ENCODE measurements around the gene G6PC1. TPM values are rescaled to one million over a fixed set of nuclear protein-coding genes. Genes with fewer than 3 reads are reported as not detected.
"Not testable (repeated sequence)": the region's sequence is repeated elsewhere in the genome, so short reads cannot be mapped to it uniquely, and the experiment has no call there.

G6PC1 gene
- total RNA-seq, 1 donor from 2014 or later: not detected

DNA sequence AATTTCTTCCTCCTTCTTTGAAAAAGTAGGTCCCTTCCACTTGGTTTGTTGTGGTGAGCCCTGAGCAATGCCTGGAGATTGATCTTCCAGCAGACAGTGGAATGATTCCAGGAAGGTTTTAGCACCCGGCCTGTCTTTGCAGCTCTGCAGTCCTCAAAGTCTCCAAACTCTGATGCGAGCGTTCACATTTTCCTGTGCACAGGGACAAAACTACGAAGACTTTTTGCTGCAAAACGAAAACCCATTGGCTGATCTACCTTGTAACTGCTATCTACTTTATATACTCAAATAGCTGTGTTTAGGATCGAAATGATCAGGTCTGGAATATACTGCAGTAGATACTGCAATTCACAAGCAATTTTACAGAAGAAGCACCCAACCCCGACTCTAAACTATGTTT, 21.7 kb downstream of the G6PC1 start:
- Mint-ChIP-seq H3K27me3 (ENCODE audit: unreplicated experiment) (no peaks in the 10 kb centered on the region), H3K36me3 (ENCODE audit: low read depth, unreplicated experiment) (no peaks in the 10 kb centered on the region), H3K27ac (ENCODE audit: unreplicated experiment) (no peak overlapping the region), H3K9me3 (ENCODE audit: unreplicated experiment) (no peaks in the 10 kb centered on the region), H3K4me1 (ENCODE audit: unreplicated experiment) (peaks cover 14% of the 10 kb centered on the region), H3K4me3 (ENCODE audit: unreplicated experiment) (no peak overlapping the region)
- TF ChIP-seq, protein P1, sequence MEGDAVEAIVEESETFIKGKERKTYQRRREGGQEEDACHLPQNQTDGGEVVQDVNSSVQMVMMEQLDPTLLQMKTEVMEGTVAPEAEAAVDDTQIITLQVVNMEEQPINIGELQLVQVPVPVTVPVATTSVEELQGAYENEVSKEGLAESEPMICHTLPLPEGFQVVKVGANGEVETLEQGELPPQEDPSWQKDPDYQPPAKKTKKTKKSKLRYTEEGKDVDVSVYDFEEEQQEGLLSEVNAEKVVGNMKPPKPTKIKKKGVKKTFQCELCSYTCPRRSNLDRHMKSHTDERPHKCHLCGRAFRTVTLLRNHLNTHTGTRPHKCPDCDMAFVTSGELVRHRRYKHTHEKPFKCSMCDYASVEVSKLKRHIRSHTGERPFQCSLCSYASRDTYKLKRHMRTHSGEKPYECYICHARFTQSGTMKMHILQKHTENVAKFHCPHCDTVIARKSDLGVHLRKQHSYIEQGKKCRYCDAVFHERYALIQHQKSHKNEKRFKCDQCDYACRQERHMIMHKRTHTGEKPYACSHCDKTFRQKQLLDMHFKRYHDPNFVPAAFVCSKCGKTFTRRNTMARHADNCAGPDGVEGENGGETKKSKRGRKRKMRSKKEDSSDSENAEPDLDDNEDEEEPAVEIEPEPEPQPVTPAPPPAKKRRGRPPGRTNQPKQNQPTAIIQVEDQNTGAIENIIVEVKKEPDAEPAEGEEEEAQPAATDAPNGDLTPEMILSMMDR (IDR thresholded peaks at IDR 0.05; ENCODE audit: unreplicated experiment): no peak
- no peak for DNase-seq (ENCODE audit: low spot score)

DNA sequence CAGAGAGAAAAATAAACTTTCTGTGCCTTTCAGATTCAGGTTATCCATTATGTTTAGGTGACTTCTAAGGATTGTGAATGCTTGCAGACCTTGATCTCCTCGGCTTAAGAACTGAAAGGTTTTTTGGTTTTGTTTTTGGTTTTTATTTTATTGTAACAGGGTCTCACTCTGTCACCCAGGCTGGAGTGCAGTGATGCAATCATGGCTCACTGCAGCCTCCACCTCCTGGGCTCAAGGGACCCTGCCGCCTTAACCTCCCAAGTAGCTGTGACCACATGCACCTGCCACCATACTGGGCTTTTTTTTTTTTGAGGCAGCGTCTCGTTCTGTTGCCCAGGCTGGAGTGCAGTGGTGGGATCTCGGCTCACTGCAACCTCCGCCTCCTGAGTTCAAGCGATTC, 22.9 kb downstream of the G6PC1 start:
- DNase-seq (ENCODE audit: low spot score); H3K36me3 Mint-ChIP-seq (ENCODE audit: low read depth, unreplicated experiment); H3K27ac Mint-ChIP-seq (ENCODE audit: unreplicated experiment); H3K4me3 Mint-ChIP-seq (ENCODE audit: unreplicated experiment); H3K27me3 Mint-ChIP-seq (ENCODE audit: unreplicated experiment); H3K9me3 Mint-ChIP-seq (ENCODE audit: unreplicated experiment): not testable (repeated sequence)
- H3K4me1 Mint-ChIP-seq (ENCODE audit: unreplicated experiment): peaks cover 14% of the 10 kb centered on the region

DNA sequence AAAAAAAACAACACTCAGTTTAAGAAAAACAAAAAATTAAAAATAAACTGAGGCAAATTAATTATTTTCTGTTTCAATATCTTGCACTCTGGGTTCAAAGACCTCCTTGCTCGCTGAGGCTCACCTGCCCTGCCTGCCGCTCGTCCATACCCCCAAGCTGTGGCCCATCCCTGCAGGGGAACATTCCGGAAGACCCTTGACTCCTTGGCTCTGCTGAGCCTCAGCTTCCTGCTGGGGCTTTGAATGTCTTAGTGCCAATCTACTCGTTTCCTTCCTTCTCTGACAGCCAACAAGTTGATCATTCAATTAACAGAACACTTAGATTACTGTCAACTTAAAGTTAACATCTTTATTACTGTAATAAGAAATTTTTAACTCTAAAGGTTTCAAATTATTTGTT, 24.3 kb downstream of the G6PC1 start:
- Mint-ChIP-seq H3K27me3 (ENCODE audit: unreplicated experiment) (no peaks in the 10 kb centered on the region), H3K27ac (ENCODE audit: unreplicated experiment) (peak overlapping the region; percentile 24), H3K36me3 (ENCODE audit: low read depth, unreplicated experiment) (no peaks in the 10 kb centered on the region), H3K4me1 (ENCODE audit: unreplicated experiment) (peaks cover 19% of the 10 kb centered on the region), H3K9me3 (ENCODE audit: unreplicated experiment) (no peaks in the 10 kb centered on the region), H3K4me3 (ENCODE audit: unreplicated experiment) (no peak overlapping the region)
- DNase-seq (ENCODE audit: low spot score): no peak
- TF ChIP-seq, protein P1 (IDR thresholded peaks at IDR 0.05; ENCODE audit: unreplicated experiment): no peak

DNA sequence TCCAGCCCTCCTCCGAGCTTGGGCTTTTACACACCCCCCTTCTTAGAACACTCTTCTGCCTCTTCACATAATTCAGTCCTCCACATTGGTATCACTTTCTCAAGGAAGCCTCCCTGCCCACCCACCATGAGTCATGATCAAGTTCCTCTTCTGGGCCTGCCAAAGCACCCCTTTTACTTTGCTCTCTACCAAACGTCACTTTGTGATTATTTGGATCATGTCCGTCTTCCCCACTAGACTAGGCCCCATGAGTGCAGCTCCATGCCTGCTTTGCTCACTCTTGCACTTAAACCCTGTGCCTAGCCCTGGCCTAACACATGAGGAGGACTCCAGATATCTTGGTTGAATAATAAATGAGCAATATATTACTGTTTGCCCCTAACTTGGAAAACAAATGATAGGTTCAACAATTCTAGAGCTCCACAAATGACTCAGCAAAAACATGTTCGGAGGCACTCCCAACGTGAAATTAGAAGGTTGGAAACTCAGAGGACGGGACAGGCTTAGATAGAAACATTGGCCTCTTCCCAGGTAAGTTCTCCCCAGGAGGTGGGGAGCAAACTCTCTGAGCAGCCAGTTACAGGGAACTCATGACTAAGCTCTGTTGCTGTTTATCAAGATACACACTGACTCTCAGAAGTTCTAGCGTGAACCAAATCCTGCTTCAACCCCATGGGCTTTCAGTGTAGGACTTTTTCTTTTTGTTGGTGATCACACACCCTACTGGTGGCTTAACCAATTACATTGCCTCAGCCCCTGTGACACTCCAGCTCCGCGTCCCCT, 28.3 kb downstream of the G6PC1 start:
- H3K9me3 Mint-ChIP-seq (ENCODE audit: unreplicated experiment): no peaks in the 10 kb centered on the region
- H3K27me3 Mint-ChIP-seq (ENCODE audit: unreplicated experiment): no peaks in the 10 kb centered on the region
- DNase-seq (ENCODE audit: low spot score): peak; percentile 51
- H3K4me3 Mint-ChIP-seq (ENCODE audit: unreplicated experiment): no peak overlapping the region
- TF ChIP-seq, protein P1 (IDR thresholded peaks at IDR 0.05; ENCODE audit: unreplicated experiment): peak; percentile 70
- no peaks in the 10 kb centered on the region for H3K36me3 Mint-ChIP-seq (ENCODE audit: low read depth, unreplicated experiment)
- H3K27ac Mint-ChIP-seq (ENCODE audit: unreplicated experiment): peak overlapping the region; percentile 20
- peaks cover 11% of the 10 kb centered on the region for H3K4me1 Mint-ChIP-seq (ENCODE audit: unreplicated experiment)

DNA sequence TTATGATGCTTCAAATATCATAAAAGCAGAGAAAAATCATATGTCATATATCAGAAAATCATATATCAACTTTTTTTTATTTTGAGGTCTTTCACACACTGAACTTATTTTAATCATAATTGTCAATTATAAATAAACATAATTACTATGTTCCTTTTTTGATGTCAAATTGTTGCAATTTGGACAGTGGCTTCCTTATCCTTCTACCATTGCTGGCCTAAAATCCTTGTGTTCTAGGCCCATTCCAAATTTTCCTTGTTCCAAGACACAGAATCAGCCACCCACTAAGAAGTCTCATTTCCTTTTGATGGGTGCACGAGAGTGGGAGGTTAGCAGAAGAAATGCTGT, 28.9 kb downstream of the G6PC1 start:
- Mint-ChIP-seq H3K9me3 (ENCODE audit: unreplicated experiment) (no peaks in the 10 kb centered on the region), H3K4me1 (ENCODE audit: unreplicated experiment) (peaks cover 11% of the 10 kb centered on the region), H3K4me3 (ENCODE audit: unreplicated experiment) (no peak overlapping the region), H3K27me3 (ENCODE audit: unreplicated experiment) (no peaks in the 10 kb centered on the region), H3K36me3 (ENCODE audit: low read depth, unreplicated experiment) (no peaks in the 10 kb centered on the region), H3K27ac (ENCODE audit: unreplicated experiment) (no peak overlapping the region)
- TF ChIP-seq, protein P1 (IDR thresholded peaks at IDR 0.05; ENCODE audit: unreplicated experiment): no peak
- no peak for DNase-seq (ENCODE audit: low spot score)
